Astrocyte (in vitro differentiated cells and primary cell): ENCODE results near the gene GMDS.

ENCODE experiments used
- EZH2 ChIP-seq: IDR thresholded peaks from 2 replicates; pipeline ENCODE4 v1.6.1; 2012; ENCODE audit warnings: mild to moderate bottlenecking, low read length, inconsistent platforms; ENCODE audit not compliant: insufficient read depth
- TF ChIP-seq, protein P1 (sequence below): IDR thresholded peaks from 2 replicates; pipeline ENCODE4 v1.5.1; 2011; ENCODE audit warnings: low read depth, mild to moderate bottlenecking, inconsistent platforms, low read length, moderate library complexity; ENCODE audit not compliant: insufficient read depth

DNA sequence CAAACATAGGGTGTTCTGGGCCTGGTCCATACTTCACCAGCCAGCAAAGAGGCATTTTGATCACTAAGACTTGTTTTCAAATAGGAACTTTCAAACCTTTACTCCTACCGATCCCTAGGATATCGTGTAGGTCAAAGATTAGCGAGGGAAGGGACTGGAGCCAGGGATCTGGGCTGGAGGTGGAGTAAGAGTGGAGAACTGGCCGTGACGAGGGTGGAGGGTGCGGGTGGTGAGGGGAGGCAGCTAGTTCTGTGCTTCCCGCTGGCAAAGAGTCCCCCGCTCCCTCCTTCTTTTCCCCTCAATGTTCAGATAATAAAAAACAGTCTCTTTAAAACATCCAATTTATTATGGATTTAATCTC lies 446.5 kb downstream of the GMDS start:
- TF ChIP-seq, protein P1, sequence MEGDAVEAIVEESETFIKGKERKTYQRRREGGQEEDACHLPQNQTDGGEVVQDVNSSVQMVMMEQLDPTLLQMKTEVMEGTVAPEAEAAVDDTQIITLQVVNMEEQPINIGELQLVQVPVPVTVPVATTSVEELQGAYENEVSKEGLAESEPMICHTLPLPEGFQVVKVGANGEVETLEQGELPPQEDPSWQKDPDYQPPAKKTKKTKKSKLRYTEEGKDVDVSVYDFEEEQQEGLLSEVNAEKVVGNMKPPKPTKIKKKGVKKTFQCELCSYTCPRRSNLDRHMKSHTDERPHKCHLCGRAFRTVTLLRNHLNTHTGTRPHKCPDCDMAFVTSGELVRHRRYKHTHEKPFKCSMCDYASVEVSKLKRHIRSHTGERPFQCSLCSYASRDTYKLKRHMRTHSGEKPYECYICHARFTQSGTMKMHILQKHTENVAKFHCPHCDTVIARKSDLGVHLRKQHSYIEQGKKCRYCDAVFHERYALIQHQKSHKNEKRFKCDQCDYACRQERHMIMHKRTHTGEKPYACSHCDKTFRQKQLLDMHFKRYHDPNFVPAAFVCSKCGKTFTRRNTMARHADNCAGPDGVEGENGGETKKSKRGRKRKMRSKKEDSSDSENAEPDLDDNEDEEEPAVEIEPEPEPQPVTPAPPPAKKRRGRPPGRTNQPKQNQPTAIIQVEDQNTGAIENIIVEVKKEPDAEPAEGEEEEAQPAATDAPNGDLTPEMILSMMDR = no peak
- TF ChIP-seq EZH2 = no peak
